Cerebellar cortex (tissue), 1 donor: Measurements from ENCODE around the gene PELI2.
A peak's percentile ranks its signal among the peaks of the same experiment; 100 is the strongest.
"Not testable (repeated sequence)": the region's sequence is repeated elsewhere in the genome, so short reads cannot be mapped to it uniquely, and the experiment has no call there.

Experiments
- DNase-seq: peaks from one replicate; pipeline ENCODE4 v3.0.0-alpha.2; 2015; ENCODE audit warnings: low spot score

The PELI2 gene

DNA sequence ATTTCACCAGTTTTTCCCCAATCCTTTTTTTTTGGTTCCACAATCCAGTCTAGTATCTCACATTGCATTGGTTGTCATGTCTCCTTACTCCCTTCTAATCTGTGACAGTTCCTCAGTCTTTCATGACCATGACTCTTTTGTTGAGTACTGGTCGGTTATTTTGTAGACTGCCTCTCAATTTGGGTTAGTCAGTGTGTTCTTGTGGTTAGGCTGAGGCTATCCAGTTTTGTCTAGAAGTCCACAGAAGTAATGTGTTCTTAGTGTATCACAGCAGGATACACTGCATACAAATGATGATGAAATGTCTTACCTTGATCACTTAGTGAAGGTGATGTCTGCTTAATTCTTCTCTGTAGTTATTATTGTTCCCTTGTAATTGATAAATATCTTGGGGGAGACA, 24.8 kb downstream of the PELI2 start:
- DNase-seq = no peak

DNA sequence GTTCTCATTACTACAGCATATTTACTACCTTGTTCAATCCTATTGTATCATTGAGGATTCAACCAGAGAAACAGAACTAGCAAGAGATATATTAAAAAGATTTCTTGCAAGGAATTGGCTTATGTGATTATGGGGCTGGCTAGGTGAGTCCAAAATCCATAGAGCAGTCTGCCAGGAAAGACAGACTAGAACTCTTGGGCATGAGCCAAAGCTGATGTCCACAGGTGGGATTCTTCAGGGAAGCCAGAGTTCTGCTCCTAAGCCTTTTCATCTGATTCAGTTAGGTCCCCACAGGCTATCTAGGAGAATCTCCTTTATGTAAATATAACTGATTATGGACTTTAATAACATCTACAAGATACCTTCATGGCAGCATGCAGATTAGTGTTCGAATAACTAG, 26.0 kb downstream of the PELI2 start:
- peak; percentile 89 for DNase-seq

DNA sequence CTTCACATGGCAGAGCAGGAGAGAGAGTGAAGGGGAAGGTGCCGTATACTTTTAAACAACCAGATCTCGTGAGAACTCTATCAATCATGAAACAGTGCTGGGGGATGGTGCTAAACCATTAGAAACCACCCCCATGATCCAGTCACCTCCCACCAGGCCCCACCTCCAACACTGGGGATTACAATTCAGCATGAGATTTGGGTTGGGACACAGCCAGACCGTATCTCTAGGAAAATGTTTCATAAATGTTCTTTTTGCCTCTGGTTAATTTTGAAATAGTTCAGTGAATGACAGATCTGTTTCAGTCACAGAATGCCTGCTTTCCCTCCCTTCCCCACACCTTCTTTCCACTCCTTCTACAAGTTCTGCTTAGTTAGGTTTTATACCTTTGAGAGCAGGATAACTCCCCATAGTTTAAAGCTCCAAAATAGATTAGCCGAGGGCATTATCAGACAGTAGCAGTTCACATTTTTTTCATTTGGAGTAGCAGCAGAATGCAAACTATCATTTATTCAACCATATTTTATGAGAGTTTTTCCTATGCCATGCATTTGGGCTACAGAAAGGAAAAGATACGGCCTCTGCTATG, 27.1 kb downstream of the PELI2 start:
- DNase-seq = no peak

DNA sequence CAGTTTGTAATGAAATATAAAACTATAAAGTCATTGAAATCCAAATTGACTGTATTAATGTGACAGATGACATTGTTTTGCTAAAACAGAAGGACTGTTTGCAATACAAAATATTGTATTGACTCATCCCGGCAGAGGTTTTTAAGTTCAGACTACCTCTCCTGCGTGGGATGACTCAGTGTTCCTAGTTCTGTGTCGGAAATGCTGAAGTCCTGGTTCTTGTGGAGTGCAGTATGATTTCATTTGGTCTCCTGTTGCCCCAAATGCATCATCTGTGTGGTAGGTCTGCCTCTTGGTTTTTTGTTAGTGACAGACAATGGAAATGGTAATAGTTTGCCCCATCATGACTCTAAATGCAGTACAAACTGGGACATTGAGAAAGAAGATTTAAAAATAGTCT, 27.8 kb downstream of the PELI2 start:
- no peak for DNase-seq

DNA sequence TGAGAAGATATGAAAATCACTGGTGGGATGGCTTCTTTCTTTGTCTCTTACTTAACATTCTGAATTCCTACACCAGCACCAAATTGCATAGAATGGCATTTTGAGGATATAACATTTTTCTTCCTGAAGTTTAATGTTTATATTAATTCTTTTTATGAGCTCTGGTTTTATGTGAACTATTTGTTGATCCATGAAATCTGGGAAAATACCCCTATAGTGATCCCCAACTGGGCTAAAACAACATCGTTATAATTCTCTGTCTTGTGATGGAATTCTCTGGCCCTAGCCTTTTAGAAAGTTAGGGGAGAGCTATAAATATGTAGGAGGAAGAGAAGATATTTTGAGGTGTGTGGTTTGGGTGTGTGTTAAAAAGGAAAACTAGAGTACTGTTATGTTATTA, 29.2 kb downstream of the PELI2 start:
- no peak for DNase-seq

DNA sequence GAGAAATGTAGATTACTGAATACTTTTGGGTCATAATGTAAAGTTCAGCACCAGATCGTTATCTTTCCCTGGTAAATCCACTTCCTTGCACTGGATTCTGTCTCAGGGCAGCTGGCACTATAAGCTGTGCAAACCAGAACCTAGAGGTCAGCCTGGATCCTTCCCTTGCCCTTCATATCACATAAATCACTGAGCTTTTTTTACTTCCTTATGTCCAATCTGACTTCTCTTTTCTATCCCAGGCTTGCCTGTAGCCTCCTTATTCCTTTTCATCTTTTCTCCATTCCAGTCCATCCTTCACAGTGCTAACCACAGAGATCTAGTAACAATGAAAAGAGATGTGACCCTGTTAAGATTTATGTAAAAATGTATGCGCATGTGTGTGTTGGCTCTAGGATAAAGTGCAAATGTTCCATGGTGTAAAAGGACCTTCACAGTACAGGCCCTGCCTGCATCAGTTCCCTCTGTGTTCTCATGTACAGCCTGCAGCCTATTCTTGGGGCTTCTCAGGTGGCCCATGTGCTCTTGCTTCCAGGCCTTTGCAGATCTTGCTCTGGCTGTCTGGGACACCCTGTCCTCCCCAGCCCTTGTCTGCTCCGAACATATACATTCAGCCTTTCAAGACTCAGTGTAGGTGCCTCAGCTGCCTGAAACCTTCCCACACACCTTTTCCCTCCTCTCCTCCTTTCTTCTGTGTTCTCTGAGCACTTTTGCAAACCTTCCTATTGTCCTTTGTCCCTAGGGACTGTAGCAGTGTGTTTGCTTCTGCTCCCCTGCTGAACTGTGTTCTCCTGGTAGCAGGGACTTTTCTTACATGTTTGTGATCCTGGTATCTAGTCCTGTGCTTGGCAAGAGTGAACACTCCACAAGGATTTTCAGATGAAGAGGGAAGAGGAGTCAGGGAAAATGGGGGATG, 30.0 kb downstream of the PELI2 start:
- DNase-seq = no peak

DNA sequence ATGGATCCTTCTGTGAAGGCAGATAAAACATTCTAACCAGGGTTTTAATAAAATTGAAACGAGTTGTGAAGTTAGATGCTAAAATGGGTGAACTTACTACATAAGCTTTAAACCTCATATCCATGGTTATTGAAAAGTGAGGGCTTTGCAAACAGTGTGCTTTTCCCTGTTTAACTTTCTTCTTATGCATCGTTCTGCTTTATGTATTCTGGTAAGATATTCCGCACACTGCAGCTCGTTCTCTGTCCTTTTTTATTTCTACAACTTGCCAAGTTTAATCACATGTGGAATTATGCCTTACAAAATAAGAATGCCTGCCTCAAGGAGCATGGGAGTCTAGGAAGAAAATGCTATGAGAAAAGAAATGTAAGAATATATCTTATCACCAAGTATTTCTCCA, 30.9 kb downstream of the PELI2 start:
- DNase-seq = no peak

DNA sequence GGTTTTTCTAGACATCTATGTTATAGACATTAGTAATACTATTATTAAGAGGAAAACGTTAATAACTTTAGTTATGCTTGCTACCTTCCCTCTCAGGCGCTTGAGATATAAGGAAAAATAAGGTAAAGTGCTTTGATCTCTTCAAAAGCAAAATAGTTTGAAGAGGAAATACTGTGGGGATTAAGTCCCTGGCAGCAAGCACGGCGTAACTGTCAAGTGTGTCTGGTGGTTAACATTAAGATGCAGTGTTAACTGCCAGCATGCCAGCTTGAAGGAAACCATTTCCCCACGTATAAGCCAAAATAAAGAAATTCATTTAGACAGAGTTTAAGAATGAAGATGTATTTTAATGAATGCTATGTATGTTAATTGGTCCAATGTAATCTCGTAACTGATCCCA, 31.8 kb downstream of the PELI2 start:
- DNase-seq = no peak

DNA sequence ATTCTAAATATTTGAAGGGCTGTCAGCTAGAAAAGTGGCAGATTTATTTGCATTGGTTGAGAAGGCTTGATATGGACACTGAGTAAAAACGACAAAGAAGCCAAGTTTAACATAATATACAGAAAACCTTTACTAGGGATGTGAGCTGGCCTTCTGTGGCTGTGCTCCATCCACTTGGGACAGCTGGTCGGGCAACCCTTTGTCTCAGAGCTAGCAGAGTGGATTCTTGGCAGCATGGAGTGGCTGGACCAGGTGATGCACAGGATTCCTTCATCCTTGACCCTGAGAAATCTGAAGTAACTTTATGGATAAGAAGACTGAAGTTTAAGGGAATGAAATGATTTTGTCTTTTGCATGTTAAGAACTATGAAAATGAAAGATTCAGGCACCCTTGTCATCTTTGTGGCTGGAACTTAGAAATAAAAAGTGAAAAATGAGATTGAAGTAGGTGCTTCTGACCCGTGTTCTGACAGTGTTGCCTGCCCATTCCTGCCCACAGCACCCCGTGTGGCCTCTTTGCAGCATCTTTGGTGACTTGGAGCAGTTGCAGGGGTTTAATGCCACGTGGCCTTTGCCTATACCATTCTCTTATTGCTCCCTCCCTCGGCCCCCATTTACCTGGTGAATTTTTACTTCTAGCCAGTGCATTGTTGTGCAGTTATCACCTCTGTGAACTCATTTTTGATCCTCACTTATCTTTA, 32.6 kb downstream of the PELI2 start:
- DNase-seq = peak; percentile 50

DNA sequence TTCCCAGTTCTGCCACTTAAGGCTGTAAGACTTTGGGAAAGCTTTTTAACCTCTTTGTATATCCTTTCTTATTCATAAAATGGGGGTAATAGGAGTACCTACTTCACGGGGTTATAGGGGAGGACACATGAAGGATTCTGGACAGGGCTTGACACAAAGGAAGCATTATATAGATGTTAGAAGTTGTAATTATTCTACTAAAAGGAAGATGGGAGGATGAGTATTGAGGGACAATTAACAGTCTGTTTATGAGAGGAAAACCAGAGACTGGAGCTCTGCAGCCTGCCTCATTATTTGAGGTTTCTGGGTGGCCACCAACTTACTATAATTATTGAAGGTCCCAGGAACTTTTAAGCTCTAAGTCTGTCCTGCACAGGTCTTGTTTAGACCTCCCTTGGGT, 34.0 kb downstream of the PELI2 start:
- no peak for DNase-seq

DNA sequence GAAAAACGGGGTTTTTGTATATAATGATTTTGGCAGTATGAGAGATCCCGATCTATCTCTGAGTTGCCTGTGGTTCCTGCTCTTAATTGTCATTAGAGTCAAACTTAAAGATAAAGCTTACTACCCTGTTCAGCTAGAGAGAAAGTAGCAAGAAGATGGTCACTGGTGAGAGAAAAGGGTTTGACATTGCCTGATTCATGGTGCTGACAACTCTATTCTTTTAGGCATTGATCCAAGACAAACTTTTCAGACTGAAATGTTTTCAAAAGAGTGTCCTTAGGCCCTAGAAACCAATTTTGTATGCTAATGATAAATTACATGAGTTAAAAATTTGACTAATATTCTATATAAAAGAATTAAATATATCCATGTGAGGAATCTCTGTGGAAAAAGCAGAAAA, 35.1 kb downstream of the PELI2 start:
- DNase-seq = no peak

DNA sequence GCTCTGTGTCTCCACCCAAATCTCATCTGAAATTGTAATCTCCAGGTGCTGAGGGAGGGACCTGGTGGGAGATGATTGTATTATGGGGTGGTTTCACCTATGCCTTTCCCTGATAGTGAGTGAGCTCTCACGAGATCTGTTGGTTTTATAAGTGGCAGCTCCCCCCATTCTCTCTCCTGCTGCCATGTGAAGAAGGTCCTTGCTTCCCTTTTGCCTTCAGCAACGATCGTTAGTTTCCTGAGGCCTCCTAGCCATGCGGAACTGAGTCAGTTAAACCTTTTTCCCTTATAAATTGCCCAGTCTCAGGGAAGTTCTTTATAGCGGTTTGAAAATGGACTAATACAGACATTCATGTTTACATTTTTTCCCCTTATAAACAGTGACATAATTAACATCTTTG, 36.1 kb downstream of the PELI2 start:
- DNase-seq = no peak

DNA sequence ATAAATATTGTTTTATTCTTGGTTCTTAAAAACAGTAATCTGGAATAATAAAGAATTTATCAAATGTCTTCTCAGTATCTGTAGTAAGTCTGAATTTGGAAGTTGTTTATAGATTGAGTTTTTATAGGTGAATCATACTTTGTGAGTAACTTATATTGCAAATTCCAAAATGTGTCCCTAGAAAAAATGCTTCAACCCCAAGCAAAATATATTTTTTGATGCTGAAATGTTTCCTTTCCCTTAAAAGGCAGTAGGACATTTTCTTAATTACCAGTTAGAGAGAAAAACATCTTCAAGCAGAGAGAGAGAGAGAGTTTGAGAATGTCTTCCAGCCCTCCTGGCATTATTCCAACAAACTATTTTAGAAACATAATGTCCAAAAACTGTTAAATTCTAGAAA, 37.9 kb downstream of the PELI2 start:
- DNase-seq = no peak

DNA sequence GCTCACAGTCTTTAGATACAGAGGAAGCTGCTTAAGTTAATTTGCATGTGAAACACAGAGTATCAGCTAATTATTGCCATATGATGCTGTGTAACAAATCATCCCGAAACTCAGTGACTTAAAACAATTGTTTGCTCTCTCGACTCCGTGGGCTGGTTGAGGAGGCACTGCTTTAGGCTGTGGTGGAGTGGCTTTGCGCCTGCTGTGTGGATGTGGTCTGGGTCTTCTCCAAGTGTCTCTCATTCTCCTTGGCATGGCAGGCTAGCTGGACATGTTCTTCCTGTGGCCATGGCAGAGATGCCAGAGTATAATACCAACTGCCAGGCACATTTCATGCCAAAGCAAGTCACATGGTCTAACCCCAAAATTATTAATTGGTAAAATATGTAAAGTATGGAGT, 40.9 kb downstream of the PELI2 start:
- no peak for DNase-seq

DNA sequence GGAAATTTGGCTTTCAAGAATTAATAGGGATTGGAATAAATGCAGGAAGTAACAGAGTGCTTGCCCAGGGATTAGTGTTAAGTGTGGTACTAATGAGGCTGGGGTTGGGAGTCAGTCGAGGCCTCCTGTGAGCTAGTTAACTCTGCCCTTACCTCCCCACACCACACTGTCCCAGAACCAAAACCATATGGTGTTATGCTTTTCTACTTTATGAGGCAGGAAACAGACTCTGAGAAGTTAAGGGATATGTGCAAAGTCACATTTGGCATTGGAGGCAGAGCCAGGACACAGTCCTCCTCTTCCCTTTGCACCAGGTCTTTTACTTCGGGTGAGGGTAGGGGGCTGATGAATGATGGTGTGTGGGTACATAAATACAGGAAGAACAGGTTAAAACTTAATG, 41.9 kb downstream of the PELI2 start:
- no peak for DNase-seq

DNA sequence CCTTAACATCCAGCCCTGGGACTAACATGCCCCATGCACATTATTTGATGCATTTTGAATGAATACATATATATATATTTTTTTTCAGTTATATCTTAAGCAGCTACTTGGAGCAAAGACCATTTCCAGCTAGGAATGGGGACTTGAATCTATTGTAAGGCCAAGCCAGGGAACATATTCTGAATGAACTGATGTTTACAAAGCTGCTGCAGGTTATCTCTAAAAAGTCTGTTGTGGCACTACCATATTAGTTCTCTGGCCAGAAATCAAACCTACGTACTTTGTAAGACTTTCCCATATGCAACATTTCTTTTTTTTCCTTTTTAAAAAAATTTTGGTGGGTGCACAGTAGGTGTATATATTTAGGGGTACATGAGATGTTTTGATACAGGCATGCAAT, 43.4 kb downstream of the PELI2 start:
- no peak for DNase-seq

DNA sequence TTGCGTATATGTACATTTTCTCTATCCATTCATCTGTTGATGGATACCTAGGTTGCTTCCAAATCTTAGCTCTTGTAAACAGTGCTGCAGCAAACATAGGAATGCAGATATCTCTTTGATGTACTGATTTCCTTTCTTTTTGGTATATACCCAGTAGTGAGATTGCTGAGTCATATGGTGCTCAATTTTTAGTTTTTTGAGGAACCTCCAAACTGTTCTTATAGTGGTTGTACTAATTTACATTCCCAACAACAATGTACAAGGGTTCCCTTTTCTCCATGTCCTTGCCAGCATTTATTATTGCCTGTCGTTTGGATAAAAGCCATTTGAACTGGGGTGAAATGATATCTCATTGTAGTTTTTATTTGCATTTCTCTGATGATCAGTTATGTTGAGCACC, 44.3 kb downstream of the PELI2 start:
- no peak for DNase-seq

DNA sequence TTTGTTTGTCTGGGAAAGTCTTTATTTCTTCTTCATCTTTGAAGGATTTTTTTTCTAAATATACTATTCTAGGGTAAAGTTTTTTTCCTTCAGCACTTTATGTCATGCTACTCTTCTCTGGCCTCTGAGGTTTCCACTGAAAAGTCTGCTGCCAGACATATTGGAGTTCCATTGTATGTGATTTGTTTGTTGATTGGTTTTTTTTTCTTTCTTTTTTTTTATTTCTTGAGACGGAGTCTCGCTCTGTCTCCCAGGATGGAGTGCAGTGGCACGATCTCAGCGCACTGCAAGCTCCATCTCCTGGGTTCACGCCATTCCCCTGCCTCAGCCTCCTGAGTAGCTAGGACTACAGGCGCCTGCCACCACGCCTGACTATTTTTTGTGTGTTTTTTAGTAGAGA, 48.4 kb downstream of the PELI2 start:
- not testable (repeated sequence) for DNase-seq

DNA sequence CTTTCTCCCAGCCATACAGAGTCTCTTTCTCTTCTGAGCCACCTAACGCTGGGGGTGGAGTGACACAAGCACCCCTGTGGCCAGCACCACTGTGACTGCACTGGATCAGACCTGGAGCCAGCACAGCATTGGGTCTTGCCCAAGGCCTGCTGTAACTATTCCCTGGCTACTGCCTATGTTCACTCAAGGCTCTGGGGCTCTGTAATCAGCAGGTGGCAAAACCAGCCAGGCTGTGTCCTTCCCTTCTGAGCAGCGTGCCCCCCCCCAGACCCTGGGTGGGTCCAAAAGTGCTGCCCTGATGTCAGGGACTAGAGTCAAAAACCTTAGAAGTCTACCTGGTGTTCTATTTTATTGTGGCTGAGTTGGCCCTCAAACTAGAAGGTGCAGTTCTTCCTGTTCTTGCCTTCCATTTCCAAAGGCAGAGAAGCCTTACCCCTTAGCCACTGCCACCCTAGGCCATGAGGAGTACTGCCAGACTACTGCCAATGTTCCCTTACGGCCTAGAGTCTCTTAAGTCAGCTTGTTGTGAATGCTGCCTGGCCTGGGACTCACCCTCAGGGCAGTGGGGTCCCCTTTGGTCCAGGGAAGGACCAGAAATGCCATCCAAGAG, 49.9 kb downstream of the PELI2 start:
- DNase-seq = no peak

DNA sequence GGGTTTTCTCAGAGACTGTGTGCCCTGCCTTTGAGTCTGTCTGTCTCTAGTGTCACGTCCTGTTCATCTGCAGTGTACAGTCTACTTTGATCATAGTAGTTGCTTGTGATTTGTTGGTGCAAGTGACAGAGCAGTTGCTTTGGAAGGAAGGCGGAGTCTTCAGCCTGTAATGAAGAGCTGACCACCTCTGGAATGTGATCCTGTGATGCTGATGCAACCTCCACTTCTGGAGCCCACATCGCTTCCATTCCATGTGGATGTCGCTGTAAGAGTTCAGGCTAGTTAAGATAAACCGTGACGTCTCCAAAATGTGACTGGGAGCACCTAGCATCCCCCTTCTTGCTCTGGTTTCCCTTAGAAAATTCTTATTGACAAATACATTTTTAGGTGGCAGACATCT, 51.8 kb downstream of the PELI2 start:
- DNase-seq = no peak

DNA sequence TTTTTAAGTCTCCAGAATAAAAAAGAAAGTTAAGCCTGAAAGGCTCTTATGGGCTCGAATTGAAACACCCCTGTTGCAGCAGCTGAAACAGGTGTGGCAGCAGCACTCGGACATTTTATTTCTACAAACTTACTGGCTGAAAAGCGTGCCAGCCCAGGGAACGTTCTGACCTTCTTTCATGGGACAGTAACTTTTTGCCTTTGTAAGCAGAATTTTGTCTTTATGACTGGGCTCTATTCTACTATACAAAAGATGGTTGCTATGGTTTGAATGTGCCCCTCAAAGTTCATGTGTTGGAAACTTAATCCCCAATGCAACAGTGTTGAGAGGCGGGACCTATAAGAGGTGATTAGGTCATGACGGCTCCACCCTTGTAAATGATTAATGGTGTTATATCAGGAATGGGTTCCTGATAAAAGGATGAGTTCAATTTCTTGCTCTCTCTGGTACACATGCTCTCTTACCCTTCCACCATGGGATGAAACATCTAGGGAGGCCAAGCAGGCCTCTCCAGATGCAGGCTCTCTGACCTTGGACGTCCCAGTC, 52.7 kb downstream of the PELI2 start:
- no peak for DNase-seq

DNA sequence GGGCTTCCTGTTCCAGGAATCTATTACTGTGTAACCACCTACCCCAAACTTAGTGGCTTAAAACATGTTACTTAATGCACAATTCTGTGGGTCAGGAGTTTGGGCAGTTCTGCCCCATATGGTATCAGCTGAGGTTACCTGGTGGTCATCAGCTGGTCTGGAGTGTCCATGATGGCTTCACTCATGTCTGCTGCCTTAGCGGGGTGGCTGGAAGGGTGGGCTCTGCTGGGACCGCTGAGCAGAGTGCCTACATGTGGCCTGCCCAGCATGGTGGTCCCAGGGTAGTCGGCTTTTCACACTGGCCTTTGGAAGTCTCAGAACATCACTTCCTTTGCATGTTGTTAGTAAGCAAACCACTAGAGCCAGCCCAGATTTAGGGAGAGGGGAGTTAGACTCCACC, 53.9 kb downstream of the PELI2 start:
- DNase-seq = no peak

DNA sequence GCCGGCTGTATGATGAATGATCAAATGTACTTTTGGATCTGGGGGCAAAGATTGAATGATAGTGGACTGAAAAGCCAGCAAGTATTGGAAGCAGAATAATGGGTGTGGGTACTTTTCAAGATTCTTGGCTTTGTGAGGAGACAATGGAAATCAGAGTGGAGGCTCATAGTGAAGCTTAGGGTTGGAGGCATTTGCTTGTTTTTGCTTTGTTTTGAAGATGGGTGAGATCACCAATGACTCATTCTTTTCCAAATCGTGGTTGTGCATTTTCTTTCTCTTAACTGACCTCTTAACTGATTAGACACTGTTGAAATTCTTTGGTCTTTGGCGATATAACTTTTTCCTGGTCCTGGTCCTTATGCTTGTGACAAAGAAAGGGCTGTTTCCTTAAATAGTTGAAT, 54.4 kb downstream of the PELI2 start:
- DNase-seq = no peak
